ENCODE data around the gene FOXO3. TPM values are rescaled to one million over a fixed set of nuclear protein-coding genes. Genes with fewer than 3 reads are reported as not detected.
A peak's percentile ranks its signal among the peaks of the same experiment; 100 is the strongest.

The FOXO3 gene
- total RNA-seq, 1 donor from 2014 or later, result 13.7 TPM

- TF ChIP-seq EZH2phosphoT487 (IDR thresholded peaks at IDR 0.05) (no peak), CTCF (IDR thresholded peaks at IDR 0.05) (no peak), EZH2 (IDR thresholded peaks at IDR 0.05) (no peak)
- H3F3A ChIP-seq (ENCODE audit: low read depth), result no peaks in the 10 kb centered on the region
- peaks cover 2% of the 10 kb centered on the region for H3K27me3 Mint-ChIP-seq (ENCODE audit: insufficient read depth, low read depth)
- no peaks in the 10 kb centered on the region for H3K79me2 ChIP-seq (ENCODE audit: low read depth)
- H3K27ac Mint-ChIP-seq, result no peak overlapping the region
- H3K36me3 ChIP-seq, result no peaks in the 10 kb centered on the region
- peaks cover 30% of the 10 kb centered on the region for H4K20me1 ChIP-seq (ENCODE audit: low read depth)
- H2AFZ ChIP-seq (replicated peaks), result no peak overlapping the region
- peaks cover 11% of the 10 kb centered on the region for H3K4me1 ChIP-seq
- H3K36me3 Mint-ChIP-seq, result no peaks in the 10 kb centered on the region
- H3K9ac ChIP-seq, result no peak overlapping the region
- DNase-seq (ENCODE audit: low spot score), result no peak
- no peaks in the 10 kb centered on the region for H3K27me3 ChIP-seq
- H3K4me3 ChIP-seq, result no peak overlapping the region
- H3K4me2 ChIP-seq, result no peak overlapping the region
- no peak overlapping the region for H3K27ac ChIP-seq
- H3K9me3 Mint-ChIP-seq, result no peaks in the 10 kb centered on the region
- no peak overlapping the region for H3K4me3 Mint-ChIP-seq
- peaks cover 25% of the 10 kb centered on the region for H3K4me1 Mint-ChIP-seq
- no peaks in the 10 kb centered on the region for H3K9me3 ChIP-seq (ENCODE audit: low read depth)
Measured at GRCh38 chr6:108652375-108652774, 91.7 kb downstream of the FOXO3 start.

DNA sequence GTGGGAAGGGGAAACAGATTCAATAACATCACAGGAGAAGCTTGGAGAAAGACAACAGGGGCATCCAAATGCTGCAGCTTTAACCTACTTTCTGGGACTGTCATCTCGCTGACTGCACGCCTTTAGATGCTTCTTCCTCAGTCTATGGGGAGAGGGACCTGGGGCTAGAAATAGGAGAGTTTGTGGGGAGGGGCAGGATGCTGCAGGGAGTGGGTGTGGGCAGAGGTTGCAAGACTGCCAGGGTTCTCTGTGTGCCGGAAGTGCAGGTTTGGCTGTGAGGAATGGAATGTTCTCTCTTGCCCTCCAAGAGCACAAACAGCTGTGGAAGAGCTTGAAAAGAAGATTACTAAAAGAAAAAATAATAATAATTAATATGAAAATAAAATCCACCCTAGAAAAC, 93.2 kb downstream of the FOXO3 start:
- no peaks in the 10 kb centered on the region for H3K9me3 ChIP-seq (ENCODE audit: low read depth)
- no peaks in the 10 kb centered on the region for H3K79me2 ChIP-seq (ENCODE audit: low read depth)
- H3K27me3 ChIP-seq, result no peaks in the 10 kb centered on the region
- H3K27ac Mint-ChIP-seq, result peak overlapping the region; percentile 48
- peaks cover 2% of the 10 kb centered on the region for H3K27me3 Mint-ChIP-seq (ENCODE audit: insufficient read depth, low read depth)
- H4K20me1 ChIP-seq (ENCODE audit: low read depth), result peaks cover 30% of the 10 kb centered on the region
- H3K9ac ChIP-seq, result no peak overlapping the region
- no peak overlapping the region for H3K4me2 ChIP-seq
- H3K9me3 Mint-ChIP-seq, result no peaks in the 10 kb centered on the region
- no peak overlapping the region for H3K4me3 Mint-ChIP-seq
- H3K4me1 ChIP-seq, result peaks cover 11% of the 10 kb centered on the region
- no peaks in the 10 kb centered on the region for H3F3A ChIP-seq (ENCODE audit: low read depth)
- H3K36me3 ChIP-seq, result no peaks in the 10 kb centered on the region
- H3K4me3 ChIP-seq, result no peak overlapping the region
- H3K4me1 Mint-ChIP-seq, result peaks cover 25% of the 10 kb centered on the region
- no peak overlapping the region for H3K27ac ChIP-seq
- no peak overlapping the region for H2AFZ ChIP-seq (replicated peaks)
- TF ChIP-seq EZH2phosphoT487 (IDR thresholded peaks at IDR 0.05) (no peak), CTCF (IDR thresholded peaks at IDR 0.05) (no peak), EZH2 (IDR thresholded peaks at IDR 0.05) (no peak)
- DNase-seq (ENCODE audit: low spot score), result no peak
- no peaks in the 10 kb centered on the region for H3K36me3 Mint-ChIP-seq

DNA sequence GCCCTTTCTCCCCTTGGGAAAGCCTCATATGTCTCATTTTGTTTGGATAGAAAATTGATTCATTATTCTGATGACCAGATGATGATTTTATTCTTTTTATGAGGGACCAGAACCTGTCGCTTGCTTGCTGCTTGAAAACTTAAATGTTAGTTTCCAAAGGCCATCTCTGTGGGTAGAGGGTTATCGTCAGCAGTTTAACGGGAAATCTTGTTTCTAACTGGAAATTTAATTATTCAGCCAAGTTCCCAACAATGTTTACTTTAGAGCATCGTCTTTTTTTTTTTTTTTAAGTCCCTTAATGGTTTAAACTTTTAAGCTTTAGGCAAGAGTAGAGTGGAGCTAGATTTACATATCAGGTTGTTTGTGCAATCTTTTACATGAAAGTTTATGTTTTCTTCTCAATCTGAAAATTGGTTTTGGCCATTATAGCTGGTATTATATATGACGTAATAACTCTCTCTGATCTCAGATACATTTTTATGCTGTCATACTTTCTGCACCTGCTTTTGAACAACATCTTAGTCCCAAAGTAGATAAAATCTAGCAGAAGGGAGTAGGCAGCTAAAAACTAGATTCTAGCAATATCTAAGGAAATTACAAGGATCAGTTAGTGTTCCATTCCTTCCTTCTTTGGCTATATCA, 93.9 kb downstream of the FOXO3 start:
- Mint-ChIP-seq H3K9me3 (no peaks in the 10 kb centered on the region), H3K4me1 (peaks cover 24% of the 10 kb centered on the region), H3K27ac (no peak overlapping the region), H3K4me3 (no peak overlapping the region), H3K36me3 (no peaks in the 10 kb centered on the region), H3K27me3 (ENCODE audit: insufficient read depth, low read depth) (peaks cover 2% of the 10 kb centered on the region)
- no peaks in the 10 kb centered on the region for H3F3A ChIP-seq (ENCODE audit: low read depth)
- no peaks in the 10 kb centered on the region for H3K9me3 ChIP-seq (ENCODE audit: low read depth)
- H3K9ac ChIP-seq, result no peak overlapping the region
- H4K20me1 ChIP-seq (ENCODE audit: low read depth), result peaks cover 30% of the 10 kb centered on the region
- no peaks in the 10 kb centered on the region for H3K36me3 ChIP-seq
- DNase-seq (ENCODE audit: low spot score), result no peak
- H3K27ac ChIP-seq, result no peak overlapping the region
- no peak overlapping the region for H2AFZ ChIP-seq (replicated peaks)
- no peaks in the 10 kb centered on the region for H3K27me3 ChIP-seq
- TF ChIP-seq EZH2phosphoT487 (IDR thresholded peaks at IDR 0.05) (no peak), CTCF (IDR thresholded peaks at IDR 0.05) (no peak), EZH2 (IDR thresholded peaks at IDR 0.05) (no peak)
- H3K4me2 ChIP-seq, result no peak overlapping the region
- peaks cover 11% of the 10 kb centered on the region for H3K4me1 ChIP-seq
- H3K4me3 ChIP-seq, result no peak overlapping the region
- no peaks in the 10 kb centered on the region for H3K79me2 ChIP-seq (ENCODE audit: low read depth)

Data from neural progenitor cell (in vitro differentiated cells).